Effector memory CD8-positive, alpha-beta T cell (primary cell): Measurements from ENCODE around the gene INF2.

Experiments
- ATAC-seq: fragments of 150-1000 bp; cut with Tn5 transposase; replicated peaks from 2 replicates; pipeline ENCODE4 v1.10.0; 2021; ENCODE audit warnings: mild to moderate bottlenecking, moderate library complexity
- DNase-seq, 3 experiments: peaks; one replicate each; pipeline ENCODE4 v3.0.0; 2021
- H3K27ac Mint-ChIP-seq, 2 donors: one replicate each; pipeline ENCODE4 v1.8.0; 2022; ENCODE audit warnings: mild to moderate bottlenecking in 2 of 2, mixed read lengths in 2 of 2, moderate library complexity in 2 of 2
- H3K27me3 Mint-ChIP-seq, 2 donors: one replicate each; pipeline ENCODE4 v1.8.0; 2022; ENCODE audit warnings: mixed read lengths in 2 of 2
- H3K36me3 Mint-ChIP-seq: one replicate; pipeline ENCODE4 v1.8.0; 2022; ENCODE audit warnings: mild to moderate bottlenecking, moderate library complexity, mixed read lengths; ENCODE audit not compliant: insufficient read depth
- H3K4me1 Mint-ChIP-seq, 2 donors: one replicate each; pipeline ENCODE4 v1.8.0; 2022; ENCODE audit warnings: low read depth in 2 of 2, mixed read lengths in 2 of 2
- H3K4me3 Mint-ChIP-seq, 2 donors: one replicate each; pipeline ENCODE4 v1.8.0; 2022; ENCODE audit warnings: mild to moderate bottlenecking in 2 of 2, mixed read lengths in 2 of 2, moderate library complexity in 2 of 2
- H3K9me3 Mint-ChIP-seq, 2 donors: one replicate each; pipeline ENCODE4 v1.8.0; 2022; ENCODE audit warnings: mixed read lengths in 2 of 2

INF2 gene

GRCh38 chr14:104702106-104702505 lies 12.7 kb downstream of the INF2 start:
- Mint-ChIP-seq H3K4me3 (no peak overlapping the region), H3K9me3 (no peaks in the 10 kb centered on the region), H3K36me3 (no peaks in the 10 kb centered on the region), H3K27ac (no peak overlapping the region), H3K4me1 (no peaks in the 10 kb centered on the region), H3K27me3 (no peaks in the 10 kb centered on the region)
- ATAC-seq (no peak), DNase-seq (no peak)

GRCh38 chr14:104702673-104703072 lies 13.3 kb downstream of the INF2 start:
- Mint-ChIP-seq H3K9me3 (no peaks in the 10 kb centered on the region), H3K4me3 (no peak overlapping the region), H3K27ac (no peak overlapping the region), H3K36me3 (no peaks in the 10 kb centered on the region), H3K4me1 (no peaks in the 10 kb centered on the region), H3K27me3 (no peaks in the 10 kb centered on the region)
- no peak for DNase-seq
- ATAC-seq: no peak

- no peak overlapping the region for H3K27ac Mint-ChIP-seq
- no peak overlapping the region for H3K4me3 Mint-ChIP-seq
- H3K27me3 Mint-ChIP-seq: no peaks in the 10 kb centered on the region
- no peaks in the 10 kb centered on the region for H3K4me1 Mint-ChIP-seq
- H3K9me3 Mint-ChIP-seq: no peaks in the 10 kb centered on the region
- no peaks in the 10 kb centered on the region for H3K36me3 Mint-ChIP-seq
- ATAC-seq (no peak), DNase-seq (no peak)
These were observed 13.9 kb downstream of the INF2 start for GRCh38 chr14:104703269-104703668.

GRCh38 chr14:104704252-104704651 lies 14.8 kb downstream of the INF2 start:
- no peak for ATAC-seq
- no peaks in the 10 kb centered on the region for H3K27me3 Mint-ChIP-seq
- no peaks in the 10 kb centered on the region for H3K36me3 Mint-ChIP-seq
- peaks cover 2 to 5% of the 10 kb centered on the region in 2 donors for H3K4me1 Mint-ChIP-seq
- no peak overlapping the region for H3K27ac Mint-ChIP-seq
- no peaks in the 10 kb centered on the region for H3K9me3 Mint-ChIP-seq
- DNase-seq: no peak
- H3K4me3 Mint-ChIP-seq: no peak overlapping the region

- H3K27ac Mint-ChIP-seq: no peak overlapping the region
- H3K9me3 Mint-ChIP-seq: no peaks in the 10 kb centered on the region
- H3K36me3 Mint-ChIP-seq: no peaks in the 10 kb centered on the region
- peaks cover 2 to 5% of the 10 kb centered on the region in 2 donors for H3K4me1 Mint-ChIP-seq
- no peak for DNase-seq
- no peak for ATAC-seq
- no peak overlapping the region for H3K4me3 Mint-ChIP-seq
- H3K27me3 Mint-ChIP-seq: no peaks in the 10 kb centered on the region
These were observed 16.1 kb downstream of the INF2 start for GRCh38 chr14:104705340-104706047.

GRCh38 chr14:104706733-104707607 lies 17.6 kb downstream of the INF2 start:
- Mint-ChIP-seq H3K9me3 (no peaks in the 10 kb centered on the region), H3K27me3 (no peaks in the 10 kb centered on the region), H3K4me3 (no peak overlapping the region), H3K27ac (no peak overlapping the region), H3K4me1 (peaks cover 2 to 5% of the 10 kb centered on the region in 2 donors), H3K36me3 (no peaks in the 10 kb centered on the region)
- no peak for DNase-seq
- ATAC-seq: no peak

- Mint-ChIP-seq H3K36me3 (no peaks in the 10 kb centered on the region), H3K27me3 (no peaks in the 10 kb centered on the region)
- no peak for ATAC-seq
These were observed 18.5 kb downstream of the INF2 start for GRCh38 chr14:104707608-104708595.

GRCh38 chr14:104708606-104709268 lies 19.3 kb downstream of the INF2 start:
- ATAC-seq (peak; percentile 94), DNase-seq (peak; percentile 62 to 72 (median 69))
- no peaks in the 10 kb centered on the region for H3K27me3 Mint-ChIP-seq
- H3K36me3 Mint-ChIP-seq: no peaks in the 10 kb centered on the region
- H3K9me3 Mint-ChIP-seq: no peaks in the 10 kb centered on the region
- no peak overlapping the region for H3K27ac Mint-ChIP-seq
- H3K4me1 Mint-ChIP-seq: peaks cover 2 to 5% of the 10 kb centered on the region in 2 donors
- no peak overlapping the region for H3K4me3 Mint-ChIP-seq

More at GRCh38 chr14:104707608-104708595, 18.5 kb downstream of the INF2 start:
- DNase-seq: no peak
- peaks cover 2 to 5% of the 10 kb centered on the region in 2 donors for H3K4me1 Mint-ChIP-seq
- no peak overlapping the region for H3K27ac Mint-ChIP-seq
- no peak overlapping the region for H3K4me3 Mint-ChIP-seq
- no peaks in the 10 kb centered on the region for H3K9me3 Mint-ChIP-seq

GRCh38 chr14:104709387-104710039 lies 20.1 kb downstream of the INF2 start:
- H3K4me3 Mint-ChIP-seq: no peak overlapping the region
- H3K4me1 Mint-ChIP-seq: peaks cover 2 to 5% of the 10 kb centered on the region in 2 donors
- peaks cover 3% of the 10 kb centered on the region for H3K36me3 Mint-ChIP-seq
- no peaks in the 10 kb centered on the region for H3K27me3 Mint-ChIP-seq
- no peak for DNase-seq
- H3K9me3 Mint-ChIP-seq: no peaks in the 10 kb centered on the region
- H3K27ac Mint-ChIP-seq: no peak overlapping the region
- no peak for ATAC-seq

- no peak overlapping the region for H3K27ac Mint-ChIP-seq
These were observed 20.8 kb downstream of the INF2 start for GRCh38 chr14:104710071-104710735.

GRCh38 chr14:104712881-104713734 lies 23.7 kb downstream of the INF2 start:
- Mint-ChIP-seq H3K4me3 (no peak overlapping the region), H3K4me1 (peaks cover 2 to 5% of the 10 kb centered on the region in 2 donors), H3K27ac (no peak overlapping the region), H3K9me3 (no peaks in the 10 kb centered on the region), H3K27me3 (no peaks in the 10 kb centered on the region), H3K36me3 (peaks cover 3% of the 10 kb centered on the region)
- no peak for DNase-seq
- ATAC-seq: no peak

More at GRCh38 chr14:104710071-104710735, 20.8 kb downstream of the INF2 start:
- peaks cover 2 to 5% of the 10 kb centered on the region in 2 donors for H3K4me1 Mint-ChIP-seq
- no peak for ATAC-seq
- no peak overlapping the region for H3K4me3 Mint-ChIP-seq
- DNase-seq: no peak
- H3K9me3 Mint-ChIP-seq: no peaks in the 10 kb centered on the region
- no peaks in the 10 kb centered on the region for H3K27me3 Mint-ChIP-seq
- peaks cover 3% of the 10 kb centered on the region for H3K36me3 Mint-ChIP-seq
